ENCODE data around the gene ZBTB49.

- TF ChIP-seq CTCF (IDR thresholded peaks at IDR 0.05) (no peak), POLR2A (IDR thresholded peaks at IDR 0.05) (no peak)
These were observed 32.1 kb downstream of the ZBTB49 start for GRCh38 chr4:4321951-4322688.
